GM23338 (cell line): ENCODE data around the gene HSD11B2. TPM values are rescaled to one million over a fixed set of nuclear protein-coding genes. Genes with fewer than 3 reads are reported as not detected.

Source experiments
- ATAC-seq: fragments of 200-7000 bp; cut with Tn5 transposase; 3 replicates; pipeline ENCODE4 v1.9.1; 2020
- DNase-seq: peaks from one replicate; pipeline ENCODE4 v3.0.0-alpha.2; 2015; ENCODE audit warnings: low spot score
- H2AFZ ChIP-seq: fragments of 200-600 bp; sonication (generic); 2 replicates; pipeline ENCODE4 v1.8.0; 2016; ENCODE audit warnings: antibody characterized with exemption, mild to moderate bottlenecking, moderate library complexity
- H3F3A ChIP-seq: fragments of 200-600 bp; sonication (generic); replicated peaks from 2 replicates; pipeline ENCODE4 v1.8.0; 2017; ENCODE audit warnings: antibody characterized with exemption, mixed run types, low read depth
- H3K27ac ChIP-seq: fragments of 200-600 bp; sonication (generic); 2 replicates; pipeline ENCODE4 v1.6.1; 2016; ENCODE audit warnings: low read depth
- H3K27me3 ChIP-seq: fragments of 200-600 bp; sonication (generic); 2 replicates; pipeline ENCODE4 v1.8.0; 2016; ENCODE audit warnings: mild to moderate bottlenecking, mixed run types, moderate library complexity; ENCODE audit not compliant: insufficient read depth
- H3K36me3 ChIP-seq: fragments of 200-600 bp; sonication (generic); 2 replicates; pipeline ENCODE4 v1.8.0; 2016; ENCODE audit warnings: mild to moderate bottlenecking; ENCODE audit not compliant: insufficient read depth
- H3K4me1 ChIP-seq: fragments of 200-600 bp; sonication (generic); 2 replicates; pipeline ENCODE4 v1.8.0; 2016; ENCODE audit warnings: mild to moderate bottlenecking, moderate library complexity; ENCODE audit not compliant: insufficient read depth
- H3K4me2 ChIP-seq: fragments of 200-600 bp; sonication (generic); 2 replicates; pipeline ENCODE4 v1.7.1; 2017; ENCODE audit warnings: mixed run types
- H3K4me3 ChIP-seq: fragments of 200-600 bp; sonication (generic); 2 replicates; pipeline ENCODE4 v1.6.1; 2016; ENCODE audit warnings: mixed run types
- H3K79me2 ChIP-seq: fragments of 200-600 bp; sonication (generic); replicated peaks from 2 replicates; pipeline ENCODE4 v1.8.0; 2017; ENCODE audit warnings: mild to moderate bottlenecking; ENCODE audit not compliant: insufficient read depth
- H3K9me2 ChIP-seq: fragments of 200-600 bp; sonication (generic); 2 replicates; pipeline ENCODE4 v1.8.0; 2017; ENCODE audit not compliant: insufficient read depth
- H4K20me1 ChIP-seq: fragments of 200-600 bp; sonication (generic); replicated peaks from 2 replicates; pipeline ENCODE4 v1.8.0; 2017; ENCODE audit warnings: mild to moderate bottlenecking; ENCODE audit not compliant: insufficient read depth
- H3K27ac Mint-ChIP-seq: 2 replicates; pipeline ENCODE4 v1.8.0; 2020; ENCODE audit warnings: inconsistent platforms, mild to moderate bottlenecking, moderate library complexity, mixed read lengths
- H3K27me3 Mint-ChIP-seq: 3 replicates; pipeline ENCODE4 v1.8.0; 2022; ENCODE audit warnings: low read depth, mild to moderate bottlenecking, moderate library complexity, mixed read lengths, inconsistent platforms; ENCODE audit not compliant: insufficient read depth, poor library complexity
- H3K36me3 Mint-ChIP-seq: 3 replicates; pipeline ENCODE4 v1.8.0; 2021; ENCODE audit warnings: low read depth, mild to moderate bottlenecking, inconsistent platforms, moderate library complexity, mixed read lengths
- H3K4me1 Mint-ChIP-seq: 3 replicates; pipeline ENCODE4 v1.8.0; 2020; ENCODE audit warnings: mild to moderate bottlenecking, inconsistent platforms, mixed read lengths
- H3K4me3 Mint-ChIP-seq: 3 replicates; pipeline ENCODE4 v1.8.0; 2021; ENCODE audit warnings: moderate library complexity, mild to moderate bottlenecking, inconsistent platforms, mixed read lengths
- H3K9me3 Mint-ChIP-seq: 3 replicates; pipeline ENCODE4 v1.8.0; 2020; ENCODE audit warnings: moderate library complexity, mild to moderate bottlenecking, inconsistent platforms, mixed read lengths
- CREB1 ChIP-seq: fragments of 250-450 bp; sonication (Bioruptor Pico); IDR thresholded peaks from 2 replicates; pipeline ENCODE4 v1.5.0; 2020; ENCODE audit warnings: low read depth, mild to moderate bottlenecking, moderate library complexity
- CTCF ChIP-seq, 2 experiments: fragments of 200-600 bp in 1 of 2; sonication (generic) in 1 of 2; conservative IDR thresholded peaks; 2 replicates each; pipeline versions ENCODE4 v1.5.1 to v1.6.1; 2016 to 2017; ENCODE audit warnings: antibody characterized with exemption in 2 of 2, low read depth in 2 of 2, mild to moderate bottlenecking in 2 of 2, moderate library complexity in 1 of 2
- EZH2 ChIP-seq: fragments of 200-600 bp; sonication (generic); IDR thresholded peaks from one replicate; pipeline ENCODE4 v1.8.0; 2017; ENCODE audit warnings: antibody characterized with exemption, mild to moderate bottlenecking, low read depth; ENCODE audit not compliant: unreplicated experiment
- EZH2phosphoT487 ChIP-seq: fragments of 200-600 bp; sonication (generic); IDR thresholded peaks from one replicate; pipeline ENCODE4 v1.8.1; 2018; ENCODE audit warnings: antibody characterized with exemption; ENCODE audit not compliant: unreplicated experiment
- JUNB ChIP-seq: IDR thresholded peaks from one replicate; pipeline ENCODE4 v1.6.1; 2016; ENCODE audit warnings: antibody characterized with exemption; ENCODE audit not compliant: unreplicated experiment
- NANOG ChIP-seq: IDR thresholded peaks from 2 replicates; pipeline ENCODE4 v1.6.1; 2016; ENCODE audit warnings: antibody characterized with exemption, borderline replicate concordance
- POLR2AphosphoS5 ChIP-seq: IDR thresholded peaks from 2 replicates; pipeline ENCODE4 v1.6.1; 2016; ENCODE audit warnings: antibody characterized with exemption, low read depth
- STAT1 ChIP-seq: IDR thresholded peaks from one replicate; pipeline ENCODE4 v1.6.1; 2016; ENCODE audit warnings: antibody characterized with exemption; ENCODE audit not compliant: unreplicated experiment
- ZNF462 ChIP-seq: fragments of 250-450 bp; sonication (Bioruptor Pico); IDR thresholded peaks from 2 replicates; pipeline ENCODE4 v1.5.0; 2020; ENCODE audit warnings: mild to moderate bottlenecking, moderate library complexity
- polyA plus RNA-seq: library from polyadenylated mRNA; unstranded; fragments of >200 nt; fragmentation: Nextera tagmentation; extraction: Ambion mirVana; gene quantifications from 2 replicates; pipeline ENCODE4 v1.2.1, GENCODE V29; 2016
- total RNA-seq: library from RNA; depleted of rRNA; stranded (reverse); fragments of >200 nt; shearing (Covaris generic); gene quantifications from 2 replicates; pipeline ENCODE4 v1.2.3, GENCODE V29; 2014
- TF ChIP-seq, protein P1 (sequence below): IDR thresholded peaks from one replicate; pipeline ENCODE4 v1.6.1; 2018; ENCODE audit warnings: antibody characterized with exemption; ENCODE audit not compliant: unreplicated experiment

Gene HSD11B2
- total and polyA plus RNA-seq, 2 experiments from 2014 or later, result 14.8 to 23.0 TPM

- Histone ChIP-seq H3K4me1 (peaks cover 34% of the 10 kb centered on the region), H3K27me3 (peaks cover 45% of the 10 kb centered on the region), H3K36me3 (no peaks in the 10 kb centered on the region), H3K4me2 (peak overlapping the region; percentile 92), H3F3A (0 out of 2 replicates have a peak, but pooled peaks cover 10% of the 10 kb centered on the region), H3K27ac (no peak overlapping the region), H2AFZ (peak overlapping the region; percentile 96), H3K9me2 (no peaks in the 10 kb centered on the region), H3K4me3 (peak overlapping the region; percentile 61), H3K79me2 (no peaks in the 10 kb centered on the region), H4K20me1 (no peaks in the 10 kb centered on the region)
- ATAC-seq, result peak; percentile 5
- TF ChIP-seq EZH2 (no peak), CTCF (conservative IDR thresholded peaks at IDR 0.05; ENCODE audit: low read depth in 2 of 2) (no peak), JUNB (no peak), CREB1 (no peak), STAT1 (no peak), ZNF462 (CRISPR knock-in tag) (no peak), POLR2AphosphoS5 (no peak), NANOG (no peak), EZH2phosphoT487 (no peak)
- TF ChIP-seq, protein P1, sequence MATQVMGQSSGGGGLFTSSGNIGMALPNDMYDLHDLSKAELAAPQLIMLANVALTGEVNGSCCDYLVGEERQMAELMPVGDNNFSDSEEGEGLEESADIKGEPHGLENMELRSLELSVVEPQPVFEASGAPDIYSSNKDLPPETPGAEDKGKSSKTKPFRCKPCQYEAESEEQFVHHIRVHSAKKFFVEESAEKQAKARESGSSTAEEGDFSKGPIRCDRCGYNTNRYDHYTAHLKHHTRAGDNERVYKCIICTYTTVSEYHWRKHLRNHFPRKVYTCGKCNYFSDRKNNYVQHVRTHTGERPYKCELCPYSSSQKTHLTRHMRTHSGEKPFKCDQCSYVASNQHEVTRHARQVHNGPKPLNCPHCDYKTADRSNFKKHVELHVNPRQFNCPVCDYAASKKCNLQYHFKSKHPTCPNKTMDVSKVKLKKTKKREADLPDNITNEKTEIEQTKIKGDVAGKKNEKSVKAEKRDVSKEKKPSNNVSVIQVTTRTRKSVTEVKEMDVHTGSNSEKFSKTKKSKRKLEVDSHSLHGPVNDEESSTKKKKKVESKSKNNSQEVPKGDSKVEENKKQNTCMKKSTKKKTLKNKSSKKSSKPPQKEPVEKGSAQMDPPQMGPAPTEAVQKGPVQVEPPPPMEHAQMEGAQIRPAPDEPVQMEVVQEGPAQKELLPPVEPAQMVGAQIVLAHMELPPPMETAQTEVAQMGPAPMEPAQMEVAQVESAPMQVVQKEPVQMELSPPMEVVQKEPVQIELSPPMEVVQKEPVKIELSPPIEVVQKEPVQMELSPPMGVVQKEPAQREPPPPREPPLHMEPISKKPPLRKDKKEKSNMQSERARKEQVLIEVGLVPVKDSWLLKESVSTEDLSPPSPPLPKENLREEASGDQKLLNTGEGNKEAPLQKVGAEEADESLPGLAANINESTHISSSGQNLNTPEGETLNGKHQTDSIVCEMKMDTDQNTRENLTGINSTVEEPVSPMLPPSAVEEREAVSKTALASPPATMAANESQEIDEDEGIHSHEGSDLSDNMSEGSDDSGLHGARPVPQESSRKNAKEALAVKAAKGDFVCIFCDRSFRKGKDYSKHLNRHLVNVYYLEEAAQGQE, result no peak
- no peaks in the 10 kb centered on the region for H3K9me3 Mint-ChIP-seq
- H3K4me3 Mint-ChIP-seq, result peak overlapping the region; percentile 65
- DNase-seq, result no peak
- H3K27me3 Mint-ChIP-seq, result peaks cover 58% of the 10 kb centered on the region
- H3K27ac Mint-ChIP-seq, result no peak overlapping the region
- H3K36me3 Mint-ChIP-seq, result no peaks in the 10 kb centered on the region
- peaks cover 17% of the 10 kb centered on the region for H3K4me1 Mint-ChIP-seq
These were observed 37.1 kb upstream of the HSD11B2 start for GRCh38 chr16:67393788-67394154.
